Activated T-cell treated with anti-CD3 and anti-CD28 coated beads, Interleukin-2, amount 50 U/mL, for 24 hours (primary cell): ENCODE data around the gene CKAP2L.
A peak's percentile ranks its signal among the peaks of the same experiment; 100 is the strongest.

ENCODE experiments used
- DNase-seq: peaks from one replicate; pipeline ENCODE4 v3.0.0-alpha.2; 2020
- H3K27ac Mint-ChIP-seq: 2 replicates; pipeline ENCODE4 v1.8.0; 2020; ENCODE audit warnings: mild to moderate bottlenecking, mixed read lengths
- H3K27me3 Mint-ChIP-seq: 2 replicates; pipeline ENCODE4 v1.8.0; 2020; ENCODE audit warnings: mixed read lengths
- H3K36me3 Mint-ChIP-seq: 2 replicates; pipeline ENCODE4 v1.8.0; 2020; ENCODE audit warnings: low read depth, mixed read lengths
- H3K4me1 Mint-ChIP-seq: 2 replicates; pipeline ENCODE4 v1.8.0; 2020; ENCODE audit warnings: low read depth, mixed read lengths
- H3K4me3 Mint-ChIP-seq: 2 replicates; pipeline ENCODE4 v1.8.0; 2020; ENCODE audit warnings: mild to moderate bottlenecking, moderate library complexity, mixed read lengths
- H3K9me3 Mint-ChIP-seq: 2 replicates; pipeline ENCODE4 v1.8.0; 2020; ENCODE audit warnings: mixed read lengths

Gene CKAP2L

DNA sequence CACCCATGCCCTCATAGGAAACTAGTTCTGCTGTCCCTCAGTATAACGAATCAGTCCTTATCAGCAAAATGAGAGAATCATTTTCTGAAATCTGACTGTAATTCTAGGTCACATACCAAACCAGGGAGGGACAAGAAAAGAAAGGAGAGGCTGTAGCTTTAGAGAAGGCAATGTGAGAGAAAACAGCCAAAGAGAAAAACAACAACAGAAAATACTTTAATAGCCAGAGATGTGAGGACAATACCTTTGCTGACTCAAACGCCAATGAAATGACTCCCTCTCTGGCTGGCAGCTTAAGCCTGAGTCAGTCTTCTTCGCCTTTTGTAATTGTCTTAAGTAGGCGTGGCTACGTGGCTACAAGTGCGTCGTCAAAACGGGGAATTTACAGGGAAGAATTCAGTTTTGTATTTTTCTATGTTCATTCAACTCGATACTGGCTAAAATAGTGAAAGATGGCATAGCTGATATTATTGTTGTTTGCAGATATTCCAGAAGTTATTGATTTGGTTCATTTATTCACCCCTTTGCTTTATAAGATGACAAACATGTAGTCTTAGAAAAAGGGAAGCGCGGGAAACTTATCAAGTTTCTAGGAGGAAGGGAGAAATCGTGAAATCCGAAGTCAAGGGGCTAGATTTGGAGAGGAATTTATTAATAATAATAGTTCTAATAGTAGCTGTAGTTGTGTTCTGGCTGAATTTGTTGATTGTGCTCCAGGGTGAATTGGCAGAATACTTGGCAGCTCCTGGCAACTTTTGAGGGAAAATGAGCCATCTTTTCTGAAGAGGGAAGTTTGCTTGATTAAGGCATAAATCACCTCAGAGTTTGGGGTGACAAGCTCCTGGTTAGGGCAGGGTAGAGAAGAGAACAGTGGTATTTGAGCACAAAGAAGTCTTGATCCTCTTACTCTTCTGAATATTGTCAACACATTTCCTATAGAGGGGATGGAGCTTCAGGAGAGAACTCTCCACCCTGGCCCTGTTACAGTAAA is 20.1 kb upstream of the CKAP2L start, which contains the start of gene IL1A:
TSS of gene IL1A (minus strand) at position 295 of the 991 bp plus-strand sequence. CDS start 723 bp downstream, outside the sequence.
- Mint-ChIP-seq H3K4me1 (peaks cover 6% of the 10 kb centered on the region), H3K36me3 (no peaks in the 10 kb centered on the region), H3K27ac (no peak within 1 kb of the TSS), H3K4me3 (peak within 1 kb of the TSS; percentile 13), H3K27me3 (peaks cover 31% of the 10 kb centered on the region), H3K9me3 (no peaks in the 10 kb centered on the region)
- no peak for DNase-seq

DNA sequence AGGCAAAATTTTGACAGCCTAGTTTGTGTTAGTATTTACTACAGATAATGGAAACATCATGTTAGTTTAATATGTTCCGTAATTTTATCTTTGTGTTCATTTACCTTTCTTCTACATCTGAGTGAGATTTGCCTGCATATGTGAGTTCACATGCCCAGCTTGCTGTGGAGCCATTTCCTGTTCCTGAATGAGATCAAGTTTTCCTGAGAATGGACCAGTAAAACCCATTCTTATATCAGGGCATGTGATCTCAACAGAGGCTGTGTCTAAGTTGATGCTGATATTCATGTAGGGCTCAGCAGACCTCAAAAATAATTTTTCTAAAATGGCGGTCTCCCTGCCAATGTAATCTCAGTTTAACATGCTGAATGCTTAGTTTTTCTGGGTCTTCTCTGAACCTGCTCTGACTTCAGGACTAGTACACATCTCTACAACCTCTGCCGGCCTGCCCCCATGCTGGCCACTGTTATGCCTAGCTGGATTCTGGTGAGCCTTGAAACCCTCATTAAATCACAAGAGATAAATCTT is 18.8 kb upstream of the CKAP2L start:
- no peaks in the 10 kb centered on the region for H3K36me3 Mint-ChIP-seq
- H3K27me3 Mint-ChIP-seq: peaks cover 33% of the 10 kb centered on the region
- H3K9me3 Mint-ChIP-seq: no peaks in the 10 kb centered on the region
- H3K4me1 Mint-ChIP-seq: peaks cover 6% of the 10 kb centered on the region
- peak overlapping the region; percentile 13 for H3K4me3 Mint-ChIP-seq
- no peak overlapping the region for H3K27ac Mint-ChIP-seq
- no peak for DNase-seq

DNA sequence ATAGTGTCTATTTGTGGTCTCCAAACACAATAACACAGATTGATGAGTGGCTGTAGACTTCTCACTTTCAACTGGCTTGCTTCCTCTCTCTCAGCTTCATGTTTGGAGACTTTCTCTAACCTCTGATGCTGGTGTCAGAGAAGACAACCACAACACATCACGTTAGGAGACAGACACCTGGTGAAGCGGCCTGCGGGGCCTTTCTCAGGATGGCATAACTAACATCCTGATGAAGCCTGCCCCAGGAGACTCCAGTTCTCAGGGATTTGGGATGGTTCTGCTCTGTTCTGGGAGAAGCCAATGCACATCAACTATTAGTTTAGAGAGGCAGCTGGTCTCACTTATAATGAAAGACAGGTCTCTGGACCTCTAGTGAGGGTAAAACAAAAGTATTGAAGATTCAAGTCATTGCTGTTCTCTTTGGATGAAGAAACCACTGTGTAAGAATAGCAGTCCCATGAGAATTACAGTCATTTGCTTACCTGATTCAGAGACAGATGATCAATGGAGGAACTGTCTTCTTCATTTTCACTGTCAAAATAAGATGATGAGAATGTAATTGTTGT is 17.9 kb upstream of the CKAP2L start:
- H3K36me3 Mint-ChIP-seq: no peaks in the 10 kb centered on the region
- no peaks in the 10 kb centered on the region for H3K9me3 Mint-ChIP-seq
- H3K4me3 Mint-ChIP-seq: no peak overlapping the region
- no peak for DNase-seq
- peaks cover 39% of the 10 kb centered on the region for H3K27me3 Mint-ChIP-seq
- peaks cover 8% of the 10 kb centered on the region for H3K4me1 Mint-ChIP-seq
- no peak overlapping the region for H3K27ac Mint-ChIP-seq

DNA sequence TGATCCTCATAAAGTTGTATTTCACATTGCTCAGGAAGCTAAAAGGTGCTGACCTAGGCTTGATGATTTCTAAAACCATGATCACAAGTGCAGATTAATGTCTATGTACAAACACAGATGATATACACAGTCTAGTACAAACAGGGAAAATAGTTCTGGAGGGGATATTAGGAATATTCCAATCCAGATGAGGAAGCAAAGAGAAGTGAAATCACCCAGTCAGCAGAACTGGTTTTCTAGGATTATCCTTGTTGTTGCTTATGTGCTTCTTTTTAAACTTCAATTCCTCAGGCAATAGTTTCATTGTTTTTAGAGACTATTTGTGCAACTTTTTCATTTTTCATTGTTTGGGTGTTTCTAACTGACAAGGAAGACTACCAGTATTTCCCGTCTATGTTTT is 15.2 kb upstream of the CKAP2L start:
- Mint-ChIP-seq H3K36me3 (no peaks in the 10 kb centered on the region), H3K9me3 (no peaks in the 10 kb centered on the region), H3K27me3 (peaks cover 30% of the 10 kb centered on the region), H3K4me1 (peaks cover 17% of the 10 kb centered on the region), H3K4me3 (no peak overlapping the region), H3K27ac (no peak overlapping the region)
- DNase-seq: no peak

DNA sequence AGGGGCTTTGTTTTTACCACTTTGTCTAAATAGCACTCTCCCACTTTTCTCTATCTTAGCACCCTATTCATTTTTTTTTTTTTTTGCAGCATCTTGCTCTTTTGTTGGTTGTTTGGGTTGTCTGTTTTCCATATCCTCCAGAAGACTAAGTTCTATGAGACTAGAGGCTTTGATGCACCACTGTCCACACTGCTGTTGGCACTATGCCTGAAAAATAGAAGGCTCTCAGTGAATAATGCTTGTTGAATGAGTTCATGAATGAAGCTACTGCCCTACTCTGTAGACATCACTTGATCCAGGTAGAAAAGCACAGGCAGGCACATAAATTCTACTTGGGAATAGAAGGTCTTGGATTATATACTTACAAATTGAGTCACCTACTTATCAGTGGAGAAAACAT is 12.6 kb upstream of the CKAP2L start:
- peaks cover 11% of the 10 kb centered on the region for H3K4me1 Mint-ChIP-seq
- no peaks in the 10 kb centered on the region for H3K9me3 Mint-ChIP-seq
- H3K27ac Mint-ChIP-seq: peak overlapping the region; percentile 48
- H3K36me3 Mint-ChIP-seq: no peaks in the 10 kb centered on the region
- H3K4me3 Mint-ChIP-seq: no peak overlapping the region
- no peak for DNase-seq
- peaks cover 21% of the 10 kb centered on the region for H3K27me3 Mint-ChIP-seq

DNA sequence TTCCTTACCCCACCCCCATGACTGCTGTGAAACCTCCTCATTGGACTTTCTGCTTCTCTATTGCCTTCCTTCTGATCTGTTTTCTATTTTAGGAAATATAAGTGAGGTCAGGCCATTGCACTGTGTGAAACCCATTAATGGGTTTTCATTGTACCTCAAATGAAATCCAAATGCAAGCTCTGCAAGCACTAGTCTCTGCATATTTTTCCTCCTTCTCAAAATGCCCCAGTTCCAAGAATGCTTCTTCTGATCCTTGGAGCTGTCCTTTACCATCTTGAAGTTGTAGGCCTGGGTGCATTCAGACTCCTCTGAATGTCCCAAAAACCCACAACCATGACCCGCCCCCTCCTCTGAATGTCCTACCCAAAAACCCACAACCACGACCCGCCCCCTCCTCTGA is 11.7 kb upstream of the CKAP2L start:
- Mint-ChIP-seq H3K9me3 (no peaks in the 10 kb centered on the region), H3K27me3 (peaks cover 21% of the 10 kb centered on the region), H3K4me1 (peaks cover 11% of the 10 kb centered on the region), H3K27ac (no peak overlapping the region), H3K4me3 (no peak overlapping the region), H3K36me3 (no peaks in the 10 kb centered on the region)
- no peak for DNase-seq

DNA sequence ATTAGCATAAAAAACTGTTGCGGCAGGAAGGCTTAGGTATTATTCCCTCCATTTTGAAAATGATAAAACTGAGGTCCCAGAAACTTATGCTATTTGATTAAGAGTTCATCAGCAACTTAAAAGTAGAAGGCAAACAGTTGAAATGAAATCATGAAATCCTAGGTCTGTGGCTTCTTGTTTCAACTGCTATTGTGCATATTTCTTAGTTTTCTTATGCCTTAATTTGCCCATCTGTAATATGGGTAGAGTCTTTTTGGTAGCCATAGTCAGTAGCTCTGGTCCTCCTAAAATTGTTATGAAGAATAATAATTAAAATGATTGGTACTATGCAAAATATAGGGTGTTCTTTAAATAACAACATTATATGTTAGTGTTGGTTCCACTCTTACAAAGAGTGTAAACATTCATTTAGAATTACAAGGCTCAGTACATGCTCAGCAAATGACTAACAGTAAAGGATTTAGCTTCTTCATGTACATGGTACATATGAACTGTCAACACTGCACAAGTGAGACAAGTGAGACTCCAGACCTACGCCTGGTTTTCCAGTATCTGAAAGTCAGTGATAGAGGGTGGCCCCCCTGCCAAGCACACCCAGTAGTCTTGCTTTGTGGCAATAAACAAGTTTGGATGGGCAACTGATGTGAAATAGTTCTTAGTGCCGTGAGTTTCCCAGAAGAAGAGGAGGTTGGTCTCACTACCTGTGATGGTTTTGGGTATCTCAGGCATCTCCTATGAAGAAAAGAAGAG is 10.3 kb upstream of the CKAP2L start:
- H3K36me3 Mint-ChIP-seq: no peaks in the 10 kb centered on the region
- no peak overlapping the region for H3K27ac Mint-ChIP-seq
- no peak for DNase-seq
- peaks cover 21% of the 10 kb centered on the region for H3K27me3 Mint-ChIP-seq
- H3K9me3 Mint-ChIP-seq: no peaks in the 10 kb centered on the region
- H3K4me3 Mint-ChIP-seq: no peak overlapping the region
- H3K4me1 Mint-ChIP-seq: peaks cover 11% of the 10 kb centered on the region

DNA sequence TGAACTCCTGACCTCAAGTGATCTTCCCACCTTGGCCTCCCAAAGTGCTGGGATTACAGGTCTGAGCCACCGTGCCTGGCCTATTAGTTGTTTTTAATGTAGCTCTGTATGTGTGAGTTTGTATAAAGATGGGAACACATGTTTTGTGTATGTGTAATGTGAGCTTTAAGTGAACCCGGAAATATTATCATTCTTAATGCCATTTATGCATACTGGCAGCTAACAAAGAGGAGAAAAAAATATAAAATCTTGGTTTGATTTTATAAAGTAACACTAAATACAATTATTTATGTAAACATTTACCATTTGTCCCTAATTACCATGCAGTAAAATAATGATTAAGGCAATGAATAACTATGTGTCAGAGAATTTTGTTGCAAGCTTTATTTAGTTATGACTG is 9.1 kb upstream of the CKAP2L start:
- no peak for DNase-seq
- Mint-ChIP-seq H3K4me3 (no peak overlapping the region), H3K36me3 (no peaks in the 10 kb centered on the region), H3K9me3 (no peaks in the 10 kb centered on the region), H3K4me1 (peaks cover 11% of the 10 kb centered on the region), H3K27me3 (peaks cover 15% of the 10 kb centered on the region), H3K27ac (no peak overlapping the region)

DNA sequence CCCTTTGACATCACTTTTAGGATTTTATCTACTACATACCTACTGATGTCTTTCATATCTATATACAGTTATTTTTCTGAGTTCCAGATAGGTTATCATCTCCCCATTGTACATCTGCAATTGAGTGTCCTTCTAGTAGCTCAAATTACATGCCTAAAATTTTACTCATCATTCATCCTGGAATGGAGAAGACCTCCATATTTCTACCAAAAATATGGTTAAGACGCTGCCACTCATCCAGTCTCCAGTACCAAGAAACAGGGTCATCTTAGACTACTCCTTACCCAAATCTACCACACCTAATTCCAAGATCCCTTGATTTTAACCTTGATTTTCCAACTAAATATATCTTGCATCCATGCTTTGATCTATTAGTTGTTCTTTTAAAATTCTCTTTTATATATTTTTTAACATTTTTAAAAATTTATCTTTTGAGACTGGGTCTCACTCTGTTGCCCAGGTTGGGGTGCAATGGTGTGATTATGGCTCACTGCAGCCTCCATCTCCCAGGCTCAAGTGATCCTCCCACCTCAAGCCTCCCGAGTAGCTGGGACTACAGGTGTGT is 8.6 kb upstream of the CKAP2L start:
- Mint-ChIP-seq H3K27ac (no peak overlapping the region), H3K4me3 (no peak overlapping the region), H3K9me3 (no peaks in the 10 kb centered on the region), H3K27me3 (peaks cover 15% of the 10 kb centered on the region), H3K36me3 (no peaks in the 10 kb centered on the region), H3K4me1 (peaks cover 15% of the 10 kb centered on the region)
- no peak for DNase-seq

DNA sequence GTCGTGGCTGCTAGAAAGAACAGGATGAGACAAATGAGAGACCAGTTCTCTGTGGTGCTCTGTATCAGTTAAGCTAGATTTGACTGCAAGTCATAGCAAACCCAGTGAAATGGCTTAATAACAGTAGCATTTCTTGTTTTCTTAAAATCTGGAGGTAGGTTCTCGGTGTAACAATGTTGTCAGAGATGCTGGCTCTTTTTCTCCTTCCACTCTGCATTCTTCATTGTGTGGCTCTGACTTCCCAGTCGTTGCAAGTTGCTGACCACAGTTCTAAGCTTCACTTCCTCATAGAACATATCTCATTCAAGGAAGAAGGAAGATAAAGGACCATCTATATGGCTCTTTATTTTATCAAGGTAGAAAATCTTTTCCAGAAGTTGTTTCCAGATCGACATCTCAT is 7.9 kb upstream of the CKAP2L start:
- no peaks in the 10 kb centered on the region for H3K36me3 Mint-ChIP-seq
- H3K4me1 Mint-ChIP-seq: peaks cover 17% of the 10 kb centered on the region
- H3K27me3 Mint-ChIP-seq: peaks cover 9% of the 10 kb centered on the region
- no peak for DNase-seq
- H3K4me3 Mint-ChIP-seq: no peak overlapping the region
- H3K9me3 Mint-ChIP-seq: no peaks in the 10 kb centered on the region
- H3K27ac Mint-ChIP-seq: no peak overlapping the region

DNA sequence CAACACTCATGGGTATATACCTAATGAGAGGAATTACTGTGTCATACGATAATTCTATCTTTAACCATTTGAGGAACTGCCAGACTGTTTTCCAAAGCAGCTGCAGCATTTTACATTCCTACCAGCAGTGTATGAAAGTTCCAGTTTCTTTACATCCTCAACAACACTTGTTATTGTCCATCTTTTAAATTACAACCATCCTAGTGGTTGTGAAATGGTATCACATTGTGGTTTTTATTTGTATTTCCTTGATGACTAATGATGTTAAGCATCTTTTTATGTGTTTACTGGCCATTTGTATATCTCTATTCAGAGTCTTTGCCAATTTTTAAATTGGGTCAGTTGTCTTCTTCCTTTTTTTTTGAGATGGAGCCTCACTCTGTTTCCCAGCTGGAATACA is 4.0 kb upstream of the CKAP2L start:
- DNase-seq: no peak
- Mint-ChIP-seq H3K27me3 (peaks cover 4% of the 10 kb centered on the region), H3K27ac (no peak overlapping the region), H3K36me3 (peaks cover 9% of the 10 kb centered on the region), H3K9me3 (no peaks in the 10 kb centered on the region), H3K4me1 (peaks cover 22% of the 10 kb centered on the region), H3K4me3 (no peak overlapping the region)

DNA sequence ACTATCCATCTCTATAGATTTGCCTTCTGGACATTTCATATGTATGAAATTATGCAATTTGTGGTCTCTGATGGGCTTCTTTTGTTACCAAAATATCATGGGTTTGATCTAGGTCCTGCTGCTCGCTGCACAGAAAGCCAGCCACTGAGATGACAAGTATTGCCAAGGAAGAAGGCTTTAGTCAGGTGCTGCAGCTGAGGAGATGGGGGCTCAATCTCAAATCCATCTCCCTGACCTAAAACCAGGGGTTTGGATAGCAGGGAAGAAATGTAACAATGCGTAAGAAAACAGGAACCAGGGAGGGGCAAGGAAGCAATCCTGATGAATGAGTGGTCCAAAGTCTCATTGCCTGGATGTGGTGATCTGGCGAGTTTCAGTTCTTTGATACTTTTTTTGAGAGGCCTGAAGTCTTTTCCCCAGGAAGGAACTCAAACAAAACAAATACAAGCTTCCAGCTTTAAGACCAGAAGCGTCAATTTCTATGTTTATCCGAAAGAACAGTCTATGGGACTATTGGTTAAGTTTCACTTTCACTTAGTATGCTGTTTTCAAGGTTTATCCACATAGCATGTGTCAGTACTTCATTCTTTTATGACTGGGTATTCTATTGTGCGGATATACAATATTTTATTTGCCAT is 3.4 kb upstream of the CKAP2L start:
- no peak for DNase-seq
- H3K27ac Mint-ChIP-seq: no peak overlapping the region
- peaks cover 9% of the 10 kb centered on the region for H3K36me3 Mint-ChIP-seq
- H3K27me3 Mint-ChIP-seq: peaks cover 4% of the 10 kb centered on the region
- no peak overlapping the region for H3K4me3 Mint-ChIP-seq
- H3K9me3 Mint-ChIP-seq: no peaks in the 10 kb centered on the region
- peaks cover 25% of the 10 kb centered on the region for H3K4me1 Mint-ChIP-seq

DNA sequence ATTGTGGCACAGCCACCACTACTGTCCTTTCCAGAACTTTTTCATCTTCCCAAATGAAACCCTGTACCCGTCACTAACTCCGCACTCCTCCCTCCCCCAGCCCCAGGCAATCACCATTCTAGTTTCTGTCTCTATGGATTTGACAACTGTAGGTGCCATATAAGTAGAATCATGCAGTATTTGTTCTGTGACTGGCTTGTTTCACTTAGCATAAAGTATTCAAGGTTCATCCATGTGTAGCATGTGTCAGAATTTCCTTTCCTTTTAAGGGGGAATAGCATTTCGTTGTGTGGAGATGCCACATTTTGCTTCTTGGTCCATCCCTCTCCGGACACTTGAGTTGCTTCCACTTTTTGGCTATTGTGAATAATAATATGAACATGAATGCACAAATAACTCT is 842 bp upstream of the CKAP2L start:
- peaks cover 25% of the 10 kb centered on the region for H3K4me1 Mint-ChIP-seq

DNA sequence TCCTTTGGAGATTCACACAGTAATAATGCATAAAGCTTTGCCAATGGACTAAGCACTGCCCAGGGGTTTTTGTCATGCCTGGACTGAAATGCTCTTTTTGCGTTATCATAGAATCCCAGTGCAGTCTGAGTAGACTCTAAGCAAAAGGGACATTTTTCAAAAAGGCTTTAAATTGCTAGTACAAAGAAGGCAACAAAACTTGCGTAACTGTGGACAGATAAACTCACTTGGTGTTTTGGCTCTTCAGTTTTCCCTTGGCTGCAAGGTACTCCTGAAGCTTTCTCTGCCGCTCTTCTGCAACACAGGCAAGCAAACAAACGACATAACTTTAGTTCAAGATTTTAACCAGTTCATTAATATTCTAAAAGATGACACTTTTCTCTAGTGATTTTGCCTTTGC is 2.1 kb downstream of the CKAP2L start:
- DNase-seq: no peak
- no peaks in the 10 kb centered on the region for H3K27me3 Mint-ChIP-seq
- H3K36me3 Mint-ChIP-seq: peaks cover 27% of the 10 kb centered on the region
- no peak overlapping the region for H3K27ac Mint-ChIP-seq
- H3K9me3 Mint-ChIP-seq: no peaks in the 10 kb centered on the region
- H3K4me1 Mint-ChIP-seq: peaks cover 17% of the 10 kb centered on the region
- no peak overlapping the region for H3K4me3 Mint-ChIP-seq

More for the DNA sequence above, 842 bp upstream of the CKAP2L start:
- H3K4me3 Mint-ChIP-seq: peak overlapping the region; percentile 97
- peaks cover 12% of the 10 kb centered on the region for H3K36me3 Mint-ChIP-seq
- no peaks in the 10 kb centered on the region for H3K27me3 Mint-ChIP-seq
- no peak for DNase-seq
- peak overlapping the region; percentile 59 for H3K27ac Mint-ChIP-seq
- no peaks in the 10 kb centered on the region for H3K9me3 Mint-ChIP-seq
